ENCODE measurements around the gene SCN5A. TPM values are rescaled to one million over a fixed set of nuclear protein-coding genes. Genes with fewer than 3 reads are reported as not detected.

SCN5A gene
- total and polyA plus RNA-seq, 2 of the 13 experiments (the other 11 are each of a cell fraction or from before 2014, with no cell fraction given) = 0.22 TPM; not detected in 1

GRCh38 chr3:38555149-38555840 is 94.2 kb downstream of the SCN5A start:
- Histone ChIP-seq H4K20me1 (ENCODE audit: insufficient read depth, low read length) (no peaks in the 10 kb centered on the region), H3K27ac (ENCODE audit: extremely low read length, insufficient read depth, low read length) (no peak overlapping the region), H3K27me3 (ENCODE audit: control insufficient read depth in 1 of 2, insufficient read depth in 2 of 2, low read length in 2 of 2) (peaks cover 0 to 17% of the 10 kb centered on the region in 2 experiments; a peak in 2 of 5 replicates), H3K4me3 (replicated peaks in 1 of 3; ENCODE audit: insufficient read depth in 1 of 3, low read depth in 2 of 3, low read length in 3 of 3) (no peak overlapping the region), H3K4me1 (ENCODE audit: insufficient read depth, low read length) (no peaks in the 10 kb centered on the region), H3K36me3 (replicated peaks in 1 of 2; ENCODE audit: control insufficient read depth in 1 of 2, insufficient read depth in 2 of 2, low read length in 2 of 2) (no peaks in the 10 kb centered on the region), H2AFZ (ENCODE audit: low read length) (no peak overlapping the region), H3K9ac (ENCODE audit: insufficient read depth, low read depth, low read length) (no peak overlapping the region), H3K4me2 (ENCODE audit: low read depth, low read length) (no peak overlapping the region), H3K9me3 (ENCODE audit: low read length) (no peaks in the 10 kb centered on the region), H3K79me2 (ENCODE audit: insufficient read depth, low read length) (no peaks in the 10 kb centered on the region)
- ATAC-seq = no peak
- no TSS peak for BruUV-seq (replicated peaks)
- ChIA-PET CTCF (ENCODE audit: low intra/inter-chr PET ratio, low total read pairs) (no interaction called here), POLR2A (no interaction called here)
- DNase-seq (ENCODE audit: low spot score) = no peak
- no peak for FAIRE-seq
- in situ Hi-C loops (cut with HindIII; ENCODE audit: extremely low pct_ligation_motif_present, low pct_unique_long_range_greater_than_20kb) = no loop called here
- no peak for TF ChIP-seq ZNF652 (CRISPR knock-in tag; IDR thresholded peaks at IDR 0.05; ENCODE audit: borderline replicate concordance, low read depth)
- no peak for TF ChIP-seq HMG20A (CRISPR knock-in tag; IDR thresholded peaks at IDR 0.05; ENCODE audit: borderline replicate concordance)
- TF ChIP-seq TCF7L2 (IDR thresholded peaks at IDR 0.05; ENCODE audit: low read depth, low read length) = no peak
- TF ChIP-seq PREB (CRISPR knock-in tag; IDR thresholded peaks at IDR 0.05) = no peak
- TF ChIP-seq MAFG (CRISPR knock-in tag; IDR thresholded peaks at IDR 0.05) = no peak
- TF ChIP-seq JARID2 (CRISPR knock-in tag; IDR thresholded peaks at IDR 0.05; ENCODE audit: insufficient replicate concordance) = no peak
- TF ChIP-seq YEATS4 (CRISPR knock-in tag; IDR thresholded peaks at IDR 0.05; ENCODE audit: borderline replicate concordance) = no peak
- TF ChIP-seq HNRNPK (IDR thresholded peaks at IDR 0.05; ENCODE audit: low read depth, low read length, poor library complexity, severe bottlenecking) = no peak
- TF ChIP-seq SNAI1 (CRISPR knock-in tag; IDR thresholded peaks at IDR 0.05; ENCODE audit: borderline replicate concordance) = no peak
- WGBS (ENCODE audit: low lambda C conversion rate) = 4% methylated on average over 4 of the region's 6 CpGs
- intact Hi-C loops (cut with micrococcal nuclease; ENCODE audit: unreplicated experiment) = no loop called here
